Caco-2 (cell line): Measurements from ENCODE around the gene GBP5. TPM values are rescaled to one million over a fixed set of nuclear protein-coding genes. Genes with fewer than 3 reads are reported as not detected.

Experiments
- BruUV-seq: library from RNA; stranded (reverse); fragments of 400-500 nt; replicated peaks from 2 replicates; lab custom pipeline; 2021; lab: Mats Ljungman, UMichigan
- CTCF ChIA-PET: fragments of 300-600 bp; sonication (Branson Sonifier 250); formaldehyde crosslinking; loops from one replicate; lab custom pipeline; 2022; ENCODE audit warnings: antibody characterized with exemption; lab: Charles Lee
- POLR2A ChIA-PET: fragments of 300-600 bp; sonication (Branson Sonifier 250); formaldehyde crosslinking; loops from one replicate; lab custom pipeline; 2022; ENCODE audit warnings: antibody characterized with exemption; lab: Charles Lee
- DNase-seq, 2 experiments: peaks; one replicate each; pipeline versions ENCODE4 v3.0.0 to v3.0.0-alpha.2; 2020 to 2022
- H3K27me3 ChIP-seq: replicated peaks from 2 replicates; pipeline ENCODE4 v1.6.0; 2011; ENCODE audit warnings: low read length; ENCODE audit not compliant: control insufficient read depth, insufficient read depth
- H3K36me3 ChIP-seq: 2 replicates; pipeline ENCODE4 v1.5.1; 2011; ENCODE audit warnings: low read length; ENCODE audit not compliant: control insufficient read depth, insufficient read depth
- H3K4me1 ChIP-seq: fragments of 250-450 bp; sonication (Bioruptor Pico); 2 replicates; pipeline ENCODE4 v1.5.1; 2020; ENCODE audit warnings: mild to moderate bottlenecking
- H3K4me3 ChIP-seq: 2 replicates; pipeline ENCODE4 v1.5.1; 2011; ENCODE audit warnings: low read depth, mild to moderate bottlenecking, control low read depth, low read length
- H3K9me3 ChIP-seq: fragments of 250-450 bp; sonication (Bioruptor Pico); 2 replicates; pipeline ENCODE4 v1.5.1; 2020; ENCODE audit warnings: mild to moderate bottlenecking, moderate library complexity
- H3K27ac Mint-ChIP-seq: one replicate; pipeline ENCODE4 v1.8.0; 2022; ENCODE audit warnings: mixed read lengths; ENCODE audit not compliant: unreplicated experiment
- H3K27me3 Mint-ChIP-seq: one replicate; pipeline ENCODE4 v1.8.0; 2022; ENCODE audit warnings: mixed read lengths; ENCODE audit not compliant: insufficient read depth, unreplicated experiment
- H3K36me3 Mint-ChIP-seq: one replicate; pipeline ENCODE4 v1.8.0; 2022; ENCODE audit warnings: mild to moderate bottlenecking, mixed read lengths; ENCODE audit not compliant: insufficient read depth, unreplicated experiment
- H3K4me1 Mint-ChIP-seq: one replicate; pipeline ENCODE4 v1.8.0; 2022; ENCODE audit warnings: low read depth, mixed read lengths; ENCODE audit not compliant: unreplicated experiment
- H3K4me3 Mint-ChIP-seq: one replicate; pipeline ENCODE4 v1.8.0; 2022; ENCODE audit warnings: mild to moderate bottlenecking, moderate library complexity, mixed read lengths; ENCODE audit not compliant: unreplicated experiment
- H3K9me3 Mint-ChIP-seq: one replicate; pipeline ENCODE4 v1.8.0; 2022; ENCODE audit warnings: mixed read lengths; ENCODE audit not compliant: unreplicated experiment
- CTCF ChIP-seq, 2 experiments: fragments of 200-600 bp in 1 of 2; IDR thresholded peaks; 1 replicate in 1 of 2; 2 replicates in 1 of 2; pipeline versions ENCODE4 v1.5.1 to v1.8.0; 2011 to 2022; ENCODE audit warnings: antibody characterized with exemption in 1 of 2, control low read depth in 1 of 2, inconsistent platforms in 1 of 2, low read depth in 1 of 2, low read length in 1 of 2, mild to moderate bottlenecking in 1 of 2, moderate library complexity in 1 of 2; ENCODE audit not compliant: insufficient read depth in 1 of 2, severe bottlenecking in 1 of 2, unreplicated experiment in 1 of 2
- intact Hi-C: fragments of 100-400 bp; cut with micrococcal nuclease; formaldehyde crosslinking; loops from one replicate; pipeline ENCODE4 v1.10.0; 2022; ENCODE audit not compliant: unreplicated experiment
- total RNA-seq: library from RNA; stranded (reverse); gene quantifications from 2 replicates; pipeline ENCODE4 v1.2.3, GENCODE V29; 2022

Gene GBP5
- total RNA-seq, 1 experiment from 2014 or later, result not detected

- no TSS peak for BruUV-seq
- no peaks in the 10 kb centered on the region for H3K4me1 ChIP-seq
- Mint-ChIP-seq H3K4me1 (no peaks in the 10 kb centered on the region), H3K27me3 (no peaks in the 10 kb centered on the region), H3K9me3 (no peaks in the 10 kb centered on the region), H3K4me3 (no peak overlapping the region), H3K27ac (no peak overlapping the region), H3K36me3 (no peaks in the 10 kb centered on the region)
- ChIA-PET CTCF (no interaction called here), POLR2A (no interaction called here)
- no peak for TF ChIP-seq CTCF (IDR thresholded peaks at IDR 0.05; ENCODE audit: insufficient read depth in 1 of 2, low read depth in 1 of 2, low read length in 1 of 2, severe bottlenecking in 1 of 2, unreplicated experiment in 1 of 2)
- H3K9me3 ChIP-seq, result no peaks in the 10 kb centered on the region
- no peak for DNase-seq
- no peak overlapping the region for H3K4me3 ChIP-seq
- no peaks in the 10 kb centered on the region for H3K27me3 ChIP-seq
- intact Hi-C loops, result no loop called here
- no peaks in the 10 kb centered on the region for H3K36me3 ChIP-seq
Measured at GRCh38 chr1:89288051-89288340, 15.3 kb upstream of the GBP5 start.

GRCh38 chr1:89287181-89288050, 14.8 kb upstream of the GBP5 start:
- POLR2A ChIA-PET, result no interaction called here
- Histone ChIP-seq H3K27me3 (no peaks in the 10 kb centered on the region), H3K36me3 (no peaks in the 10 kb centered on the region), H3K9me3 (no peaks in the 10 kb centered on the region), H3K4me3 (no peak overlapping the region), H3K4me1 (no peaks in the 10 kb centered on the region)
- TF ChIP-seq CTCF (IDR thresholded peaks at IDR 0.05; ENCODE audit: insufficient read depth in 1 of 2, low read depth in 1 of 2, low read length in 1 of 2, severe bottlenecking in 1 of 2, unreplicated experiment in 1 of 2), result no peak
- no TSS peak for BruUV-seq
- CTCF ChIA-PET, result no interaction called here
- no peak overlapping the region for H3K27ac Mint-ChIP-seq
- no peaks in the 10 kb centered on the region for H3K27me3 Mint-ChIP-seq
- DNase-seq, result no peak
- intact Hi-C loops, result no loop called here
- no peaks in the 10 kb centered on the region for H3K4me1 Mint-ChIP-seq
- no peak overlapping the region for H3K4me3 Mint-ChIP-seq
- H3K9me3 Mint-ChIP-seq, result no peaks in the 10 kb centered on the region
- H3K36me3 Mint-ChIP-seq, result no peaks in the 10 kb centered on the region

- no peak overlapping the region for H3K4me3 Mint-ChIP-seq
- no peaks in the 10 kb centered on the region for H3K36me3 Mint-ChIP-seq
- H3K9me3 ChIP-seq, result no peaks in the 10 kb centered on the region
- ChIA-PET POLR2A (no interaction called here), CTCF (no interaction called here)
- no peaks in the 10 kb centered on the region for H3K4me1 Mint-ChIP-seq
- intact Hi-C loops, result no loop called here
- H3K4me1 ChIP-seq, result no peaks in the 10 kb centered on the region
- no peaks in the 10 kb centered on the region for H3K9me3 Mint-ChIP-seq
- DNase-seq, result no peak
- H3K36me3 ChIP-seq, result no peaks in the 10 kb centered on the region
- no peak overlapping the region for H3K4me3 ChIP-seq
- no peak overlapping the region for H3K27ac Mint-ChIP-seq
- TF ChIP-seq CTCF (IDR thresholded peaks at IDR 0.05; ENCODE audit: insufficient read depth in 1 of 2, low read depth in 1 of 2, low read length in 1 of 2, severe bottlenecking in 1 of 2, unreplicated experiment in 1 of 2), result no peak
- no peaks in the 10 kb centered on the region for H3K27me3 ChIP-seq
- no TSS peak for BruUV-seq
- H3K27me3 Mint-ChIP-seq, result no peaks in the 10 kb centered on the region
Measured at GRCh38 chr1:89286549-89287180, 14.0 kb upstream of the GBP5 start.
